Skeletal muscle satellite cell (primary cell): Measurements from ENCODE around the gene ABCG4.
"Not testable (repeated sequence)": the region's sequence is repeated elsewhere in the genome, so short reads cannot be mapped to it uniquely, and the experiment has no call there.

Source experiments
- H3K27me3 ChIP-seq: 2 replicates; pipeline ENCODE4 v1.7.0; 2013; ENCODE audit warnings: low read length; ENCODE audit not compliant: control insufficient read depth, insufficient read depth
- H3K36me3 ChIP-seq: 2 replicates; pipeline ENCODE4 v1.7.0; 2013; ENCODE audit warnings: mild to moderate bottlenecking, control low read depth, low read length; ENCODE audit not compliant: insufficient read depth
- H3K4me1 ChIP-seq: 2 replicates; pipeline ENCODE4 v1.7.0; 2013; ENCODE audit warnings: low read length; ENCODE audit not compliant: control insufficient read depth, insufficient read depth
- H3K4me2 ChIP-seq: 2 replicates; pipeline ENCODE4 v1.7.0; 2013; ENCODE audit warnings: mild to moderate bottlenecking, low read length
- H3K4me3 ChIP-seq: 2 replicates; pipeline ENCODE4 v1.7.0; 2013; ENCODE audit warnings: low read length
- H3K9ac ChIP-seq: 2 replicates; pipeline ENCODE4 v1.7.0; 2013; ENCODE audit warnings: mild to moderate bottlenecking, low read depth, low read length, moderate library complexity
- H3K9me3 ChIP-seq: replicated peaks from 2 replicates; pipeline ENCODE4 v1.7.0; 2013; ENCODE audit warnings: mild to moderate bottlenecking, control low read depth, low read length

The ABCG4 gene

DNA sequence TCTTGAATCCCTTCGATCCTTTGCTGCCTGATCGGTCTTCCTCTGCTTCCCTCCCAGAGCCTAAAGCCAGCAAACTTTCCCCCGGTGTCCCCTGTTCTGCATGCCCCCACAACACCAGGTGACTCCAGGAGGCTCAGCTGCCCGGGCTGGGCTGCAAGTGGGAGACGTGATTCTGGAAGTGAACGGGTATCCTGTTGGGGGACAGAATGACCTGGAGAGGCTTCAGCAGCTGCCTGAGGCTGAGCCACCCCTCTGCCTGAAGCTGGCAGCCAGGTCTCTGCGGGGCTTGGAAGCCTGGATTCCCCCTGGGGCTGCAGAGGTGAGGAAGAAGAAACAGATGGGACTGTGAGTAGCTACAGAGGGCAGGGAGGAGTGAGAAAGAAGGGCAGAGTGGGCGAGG, 40.0 kb downstream of the ABCG4 start:
- H3K36me3 ChIP-seq = no peaks in the 10 kb centered on the region
- no peak overlapping the region for H3K9ac ChIP-seq
- no peak overlapping the region for H3K4me3 ChIP-seq
- H3K4me2 ChIP-seq = no peak overlapping the region
- no peaks in the 10 kb centered on the region for H3K4me1 ChIP-seq
- no peaks in the 10 kb centered on the region for H3K9me3 ChIP-seq
- H3K27me3 ChIP-seq = peaks cover 36% of the 10 kb centered on the region

GRCh38 chr11:119189393-119189792, 40.5 kb downstream of the ABCG4 start:
- Histone ChIP-seq H3K4me3 (no peak overlapping the region), H3K36me3 (no peaks in the 10 kb centered on the region), H3K9ac (no peak overlapping the region), H3K4me2 (no peak overlapping the region), H3K4me1 (no peaks in the 10 kb centered on the region), H3K9me3 (no peaks in the 10 kb centered on the region), H3K27me3 (peaks cover 36% of the 10 kb centered on the region)

DNA sequence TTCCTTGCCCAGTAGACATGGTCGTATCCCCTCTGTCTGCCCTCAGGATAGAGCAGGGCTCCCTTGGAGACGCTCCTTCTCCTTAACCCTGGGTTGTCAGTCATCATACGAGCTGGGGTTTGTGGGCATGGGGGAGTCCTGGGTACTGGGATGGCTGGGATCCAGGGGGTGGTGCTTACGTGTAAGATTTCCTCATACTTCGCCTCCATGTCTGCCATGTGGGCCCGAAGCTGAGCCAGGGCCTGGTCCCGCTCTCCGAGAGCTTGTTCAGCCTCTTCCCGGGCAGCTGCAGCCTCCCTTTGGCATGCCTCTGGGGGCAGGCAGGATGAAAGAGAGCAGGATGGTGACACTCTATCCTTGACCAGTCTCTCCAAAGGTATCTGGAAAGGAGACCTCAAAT, 41.7 kb downstream of the ABCG4 start:
- no peak overlapping the region for H3K4me2 ChIP-seq
- no peak overlapping the region for H3K4me3 ChIP-seq
- no peaks in the 10 kb centered on the region for H3K36me3 ChIP-seq
- no peaks in the 10 kb centered on the region for H3K4me1 ChIP-seq
- H3K9me3 ChIP-seq = no peaks in the 10 kb centered on the region
- H3K9ac ChIP-seq = no peak overlapping the region
- peaks cover 44% of the 10 kb centered on the region for H3K27me3 ChIP-seq

GRCh38 chr11:119191265-119191664, 42.4 kb downstream of the ABCG4 start:
- H3K9me3 ChIP-seq, H3K4me2 ChIP-seq, H3K36me3 ChIP-seq, H3K9ac ChIP-seq, H3K4me1 ChIP-seq, H3K4me3 ChIP-seq: not testable (repeated sequence)
- H3K27me3 ChIP-seq = peaks cover 38% of the 10 kb centered on the region

DNA sequence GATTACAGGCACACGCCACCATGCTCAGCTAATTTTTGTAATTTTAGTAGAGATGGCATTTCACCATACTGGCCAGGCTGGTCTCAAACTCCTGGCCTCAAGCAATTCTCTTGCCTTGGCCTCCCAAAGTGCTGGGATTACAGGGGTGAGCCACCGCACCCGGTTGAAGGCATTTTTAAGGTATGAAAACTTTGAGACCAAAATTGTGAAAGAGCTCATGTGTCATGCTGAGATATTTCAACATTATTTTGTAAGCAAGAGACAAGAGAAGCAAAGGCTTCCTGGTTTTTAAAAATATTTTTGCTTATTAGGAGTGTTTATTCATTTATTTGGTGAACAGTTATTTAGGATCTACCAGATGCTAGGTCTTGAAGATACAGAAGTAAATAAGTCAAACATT, 43.3 kb downstream of the ABCG4 start:
- Histone ChIP-seq H3K4me1 (no peaks in the 10 kb centered on the region), H3K36me3 (no peaks in the 10 kb centered on the region), H3K4me3 (no peak overlapping the region), H3K9me3 (no peaks in the 10 kb centered on the region), H3K9ac (no peak overlapping the region), H3K27me3 (peaks cover 33% of the 10 kb centered on the region), H3K4me2 (no peak overlapping the region)

GRCh38 chr11:119193001-119193400, 44.1 kb downstream of the ABCG4 start:
- Histone ChIP-seq H3K4me1 (no peaks in the 10 kb centered on the region), H3K9me3 (no peaks in the 10 kb centered on the region), H3K9ac (no peak overlapping the region), H3K4me3 (no peak overlapping the region), H3K27me3 (peaks cover 29% of the 10 kb centered on the region), H3K36me3 (no peaks in the 10 kb centered on the region), H3K4me2 (no peak overlapping the region)

- Histone ChIP-seq H3K9ac (no peak overlapping the region), H3K36me3 (no peaks in the 10 kb centered on the region), H3K4me3 (no peak overlapping the region), H3K4me1 (no peaks in the 10 kb centered on the region), H3K27me3 (peaks cover 27% of the 10 kb centered on the region), H3K4me2 (no peak overlapping the region), H3K9me3 (no peaks in the 10 kb centered on the region)
Measured at GRCh38 chr11:119193626-119194025, 44.8 kb downstream of the ABCG4 start.

GRCh38 chr11:119194811-119195440, 46.1 kb downstream of the ABCG4 start:
- H3K9me3 ChIP-seq = no peaks in the 10 kb centered on the region
- no peaks in the 10 kb centered on the region for H3K4me1 ChIP-seq
- H3K4me2 ChIP-seq = no peak overlapping the region
- H3K27me3 ChIP-seq = peaks cover 19% of the 10 kb centered on the region
- no peaks in the 10 kb centered on the region for H3K36me3 ChIP-seq
- H3K4me3 ChIP-seq = no peak overlapping the region
- no peak overlapping the region for H3K9ac ChIP-seq

DNA sequence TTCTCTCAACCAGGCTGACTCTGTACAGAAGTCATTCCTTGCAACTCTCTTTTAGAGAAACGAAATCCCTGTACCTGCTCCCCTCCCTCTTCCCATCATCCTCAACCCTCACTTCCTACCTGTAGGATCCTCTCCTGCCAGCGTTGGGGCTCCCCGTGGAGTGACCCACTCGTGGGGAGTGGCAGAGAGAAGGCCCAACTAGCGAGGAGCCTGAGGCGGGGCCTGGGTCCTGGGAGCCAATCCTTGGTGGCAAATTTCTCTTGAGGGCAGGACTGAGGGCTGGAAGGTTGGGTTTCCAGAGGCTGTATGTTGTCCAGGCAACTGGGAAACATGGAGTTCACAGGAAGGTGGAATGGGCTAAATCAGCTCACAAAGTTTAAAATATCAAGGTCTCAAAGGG, 46.8 kb downstream of the ABCG4 start:
- Histone ChIP-seq H3K9ac (no peak overlapping the region), H3K4me3 (no peak overlapping the region), H3K9me3 (no peaks in the 10 kb centered on the region), H3K4me2 (no peak overlapping the region), H3K36me3 (no peaks in the 10 kb centered on the region), H3K27me3 (peaks cover 13% of the 10 kb centered on the region), H3K4me1 (no peaks in the 10 kb centered on the region)

DNA sequence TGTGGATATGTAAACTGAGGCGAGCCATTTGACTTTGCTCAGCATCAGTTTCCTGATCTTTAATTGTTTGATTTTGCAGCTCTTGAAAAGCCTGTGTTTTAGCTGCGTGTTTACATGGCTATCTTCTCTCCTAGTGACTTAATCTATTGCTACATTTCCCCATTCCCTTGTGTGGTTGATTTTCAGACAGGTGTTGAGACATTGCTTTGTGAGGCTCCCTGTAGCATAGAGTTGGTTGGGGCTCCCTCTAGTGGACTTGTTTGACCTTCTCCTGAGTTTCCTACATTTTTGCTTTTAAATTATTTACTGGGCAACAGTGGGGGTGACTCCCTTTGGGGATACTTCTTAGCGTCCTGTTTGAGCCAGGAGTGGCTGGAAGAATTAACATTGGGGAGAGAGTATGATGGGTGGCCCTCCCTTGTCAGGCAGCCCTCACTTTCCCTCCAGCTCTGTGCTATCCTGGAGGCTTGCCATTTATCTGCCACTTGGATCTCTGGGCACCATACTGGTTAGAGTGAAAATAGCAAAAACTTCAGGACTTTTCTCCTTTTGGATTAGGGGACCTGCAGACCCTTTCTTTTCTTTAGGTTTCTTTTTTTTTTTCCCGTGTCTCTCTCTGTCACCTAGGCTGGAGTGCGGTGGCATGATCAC, 48.1 kb downstream of the ABCG4 start:
- H3K9ac ChIP-seq = no peak overlapping the region
- H3K4me2 ChIP-seq = no peak overlapping the region
- no peaks in the 10 kb centered on the region for H3K9me3 ChIP-seq
- no peak overlapping the region for H3K4me3 ChIP-seq
- no peaks in the 10 kb centered on the region for H3K4me1 ChIP-seq
- no peaks in the 10 kb centered on the region for H3K36me3 ChIP-seq
- peaks cover 12% of the 10 kb centered on the region for H3K27me3 ChIP-seq

DNA sequence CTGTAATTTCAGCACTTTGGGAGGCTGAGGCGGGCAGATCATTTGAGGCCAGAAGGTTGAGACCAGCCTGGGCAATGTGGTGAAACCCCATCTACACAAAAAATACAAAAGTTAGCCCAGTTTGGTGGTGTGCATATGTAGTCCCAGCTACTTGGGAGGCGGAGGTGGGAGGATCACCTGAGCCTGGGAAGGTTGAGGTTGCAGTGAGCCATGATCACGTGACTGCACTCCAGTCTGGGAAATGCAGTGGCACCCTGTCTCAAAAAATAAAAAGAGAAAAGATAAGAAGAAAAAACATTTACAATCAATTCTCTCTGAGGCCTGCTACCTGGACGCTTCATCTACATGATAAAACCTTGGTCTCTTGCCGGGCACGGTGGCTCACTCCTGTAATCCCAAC, 50.1 kb downstream of the ABCG4 start:
- Histone ChIP-seq H3K9ac (no peak overlapping the region), H3K4me2 (no peak overlapping the region), H3K9me3 (no peaks in the 10 kb centered on the region), H3K4me1 (no peaks in the 10 kb centered on the region), H3K4me3 (no peak overlapping the region), H3K27me3 (peaks cover 12% of the 10 kb centered on the region), H3K36me3 (no peaks in the 10 kb centered on the region)

DNA sequence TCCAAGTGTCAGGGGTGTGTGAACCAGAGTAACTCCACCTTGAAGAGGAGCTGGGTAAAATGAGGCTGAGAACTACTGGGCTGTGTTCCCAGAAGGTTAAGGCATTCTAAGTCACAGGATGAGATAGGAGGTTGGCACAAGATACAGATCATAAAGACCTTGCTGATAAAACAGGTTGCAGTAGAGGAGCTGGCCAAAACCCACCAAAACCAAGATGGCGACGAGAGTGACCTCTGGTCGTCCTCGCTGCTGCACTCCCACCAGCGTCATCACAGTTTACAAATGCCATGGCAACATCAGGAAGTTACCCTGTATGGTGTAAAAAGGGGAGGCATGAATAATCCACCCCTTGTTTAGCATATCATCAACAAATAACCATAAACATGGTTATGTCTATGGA, 52.4 kb downstream of the ABCG4 start:
- not testable (repeated sequence) for H3K4me2 ChIP-seq, H3K9me3 ChIP-seq, H3K9ac ChIP-seq, H3K4me3 ChIP-seq, H3K36me3 ChIP-seq, H3K4me1 ChIP-seq, H3K27me3 ChIP-seq
